CD14-positive monocyte (primary cell): ENCODE measurements around the gene C19orf85. TPM values are rescaled to one million over a fixed set of nuclear protein-coding genes. Genes with fewer than 3 reads are reported as not detected.

Experiments used
- DNase-seq, 3 donors: peaks; one replicate each; pipeline ENCODE4 v3.0.0-alpha.2; 2011 to 2022
- H2AFZ ChIP-seq: 2 replicates; pipeline ENCODE4 v1.6.0; 2012; ENCODE audit warnings: mild to moderate bottlenecking, low read depth, low read length, inconsistent platforms; ENCODE audit not compliant: insufficient read depth, poor library complexity, severe bottlenecking
- H3K27ac ChIP-seq, 2 donors: 1 replicate in 1 of 2; 2 replicates in 1 of 2; pipeline ENCODE4 v1.5.1; 2012 to 2013; ENCODE audit warnings: low read length in 2 of 2, control low read depth in 1 of 2, inconsistent platforms in 1 of 2, low read depth in 1 of 2, mild to moderate bottlenecking in 1 of 2
- H3K27me3 ChIP-seq, 2 donors: one replicate each; pipeline versions ENCODE4 v1.6.0 to v1.6.1; 2011 to 2013; ENCODE audit warnings: low read length in 2 of 2; ENCODE audit not compliant: control insufficient read depth in 2 of 2, insufficient read depth in 2 of 2
- H3K36me3 ChIP-seq, 2 donors: replicated peaks in 1 of 2; 1 replicate in 1 of 2; 2 replicates in 1 of 2; pipeline versions ENCODE4 v1.5.1 to v1.6.1; 2012 to 2013; ENCODE audit warnings: low read length in 2 of 2, control low read depth in 1 of 2, inconsistent platforms in 1 of 2, mild to moderate bottlenecking in 1 of 2; ENCODE audit not compliant: insufficient read depth in 2 of 2, control insufficient read depth in 1 of 2
- H3K4me1 ChIP-seq, 2 donors: 1 replicate in 1 of 2; 2 replicates in 1 of 2; pipeline versions ENCODE4 v1.5.1 to v1.6.1; 2012 to 2013; ENCODE audit warnings: low read length in 2 of 2, control low read depth in 1 of 2, inconsistent platforms in 1 of 2, mild to moderate bottlenecking in 1 of 2, moderate library complexity in 1 of 2; ENCODE audit not compliant: insufficient read depth in 2 of 2, control insufficient read depth in 1 of 2
- H3K4me2 ChIP-seq: replicated peaks from 2 replicates; pipeline ENCODE3; 2012; ENCODE audit warnings: low read length, moderate library complexity, mild to moderate bottlenecking; ENCODE audit not compliant: poor library complexity, severe bottlenecking; ENCODE audit errors: extremely low read depth
- H3K4me3 ChIP-seq, 3 experiments: fragments of 200-600 bp in 1 of 3; sonication (generic) in 1 of 3; replicated peaks in 1 of 3; 1 replicate in 2 of 3; 2 replicates in 1 of 3; pipeline ENCODE4 v1.5.1; 2011 to 2013; ENCODE audit warnings: low read length in 3 of 3, mild to moderate bottlenecking in 3 of 3, control low read depth in 2 of 3, low read depth in 2 of 3, inconsistent platforms in 1 of 3, moderate library complexity in 1 of 3
- H3K79me2 ChIP-seq: 2 replicates; pipeline ENCODE4 v1.6.0; 2012; ENCODE audit warnings: mild to moderate bottlenecking, control low read depth, inconsistent platforms, low read length, moderate library complexity; ENCODE audit not compliant: insufficient read depth
- H3K9ac ChIP-seq: 2 replicates; pipeline ENCODE4 v1.6.0; 2017; ENCODE audit warnings: low read length, mild to moderate bottlenecking; ENCODE audit not compliant: insufficient read depth, poor library complexity, severe bottlenecking
- H3K9me3 ChIP-seq, 2 donors: replicated peaks in 1 of 2; 1 replicate in 1 of 2; 2 replicates in 1 of 2; pipeline versions ENCODE4 v1.5.1 to v1.6.1; 2012 to 2013; ENCODE audit warnings: low read length in 2 of 2, control low read depth in 1 of 2; ENCODE audit not compliant: control insufficient read depth in 1 of 2, insufficient read depth in 1 of 2
- H4K20me1 ChIP-seq: 2 replicates; pipeline ENCODE4 v1.6.0; 2012; ENCODE audit warnings: mild to moderate bottlenecking, low read length, control low read depth, moderate library complexity; ENCODE audit not compliant: insufficient read depth
- H3K27ac Mint-ChIP-seq, 7 donors: one replicate each; pipeline ENCODE4 v1.8.0; 2020; ENCODE audit warnings: mild to moderate bottlenecking in 7 of 7, mixed read lengths in 7 of 7, moderate library complexity in 6 of 7, inconsistent platforms in 2 of 7
- H3K27me3 Mint-ChIP-seq, 3 donors: one replicate each; pipeline ENCODE4 v1.8.0; 2021 to 2022; ENCODE audit warnings: low read depth in 3 of 3, mild to moderate bottlenecking in 3 of 3, mixed read lengths in 3 of 3, moderate library complexity in 3 of 3, inconsistent platforms in 1 of 3
- H3K36me3 Mint-ChIP-seq, 2 donors: one replicate each; pipeline ENCODE4 v1.8.0; 2020; ENCODE audit warnings: mixed read lengths in 2 of 2, inconsistent platforms in 1 of 2, mild to moderate bottlenecking in 1 of 2
- H3K4me1 Mint-ChIP-seq: one replicate; pipeline ENCODE4 v1.8.0; 2020; ENCODE audit warnings: mild to moderate bottlenecking, mixed read lengths
- H3K4me3 Mint-ChIP-seq, 2 donors: one replicate each; pipeline ENCODE4 v1.8.0; 2020; ENCODE audit warnings: mild to moderate bottlenecking in 2 of 2, mixed read lengths in 2 of 2, moderate library complexity in 1 of 2
- H3K9me3 Mint-ChIP-seq, 7 donors: one replicate each; pipeline ENCODE4 v1.8.0; 2020 to 2022; ENCODE audit warnings: mixed read lengths in 7 of 7, mild to moderate bottlenecking in 6 of 7, moderate library complexity in 6 of 7, inconsistent platforms in 2 of 7
- CTCF ChIP-seq: fragments of 200-600 bp; IDR thresholded peaks from one replicate; pipeline ENCODE4 v1.8.0; 2022; ENCODE audit warnings: antibody characterized with exemption, mild to moderate bottlenecking
- WGBS: methylation state at CpG from one replicate; pipeline ENCODE4 v1.1.5; 2013; ENCODE audit warnings: missing lambda C conversion rate; ENCODE audit not compliant: insufficient coverage; 5-methylcytosine and 5-hydroxymethylcytosine counted together
- intact Hi-C, 2 donors: fragments of 100-400 bp; cut with micrococcal nuclease; formaldehyde crosslinking; loops; one replicate each; pipeline versions ENCODE4 v1.15.0 to v1.15.1; 2023
- polyA plus RNA-seq, 3 donors: library from polyadenylated mRNA; depleted of rRNA in 1 of 3; unstranded in 2 of 3; stranded (reverse) in 1 of 3; fragments of 300-500 nt in 2 of 3; fragments of >200 nt in 1 of 3; fragmentation: Illumina TruSeq in 2 of 3; gene quantifications; 1 replicate in 2 of 3; 2 replicates in 1 of 3; pipeline ENCODE4 v1.2.3, GENCODE V29; 2012 to 2021

The C19orf85 gene
- polyA plus RNA-seq, 3 donors, result not detected

GRCh38 chr19:55453511-55454260 is 10.9 kb downstream of the C19orf85 start:
- Histone ChIP-seq H3K27ac (no peak overlapping the region), H3K79me2 (no peaks in the 10 kb centered on the region), H3K27me3 (peaks cover 10 to 38% of the 10 kb centered on the region in 2 donors), H3K36me3 (peaks cover 0 to 5% of the 10 kb centered on the region in 2 donors), H2AFZ (no peak overlapping the region), H3K9me3 (peaks cover 5 to 7% of the 10 kb centered on the region in 2 donors), H3K4me1 (peaks cover 5 to 10% of the 10 kb centered on the region in 2 donors), H3K4me2 (no peak overlapping the region), H3K9ac (no peak overlapping the region), H3K4me3 (no peak overlapping the region), H4K20me1 (peaks cover 3% of the 10 kb centered on the region)
- WGBS, result 94% methylated on average over 10 of the region's 12 CpGs
- peaks cover 6% of the 10 kb centered on the region for H3K4me1 Mint-ChIP-seq
- H3K4me3 Mint-ChIP-seq, result peak overlapping the region in 1 of 2 donors; percentile 9
- intact Hi-C loops, result loop anchor here (10.0 kb wide), 2 partner anchors 159 to 309 kb away; partner anchors contain the start of gene TNNT1 (in 1 of the 2)
- peaks cover 0 to 14% (median 9%) of the 10 kb centered on the region in 7 donors for H3K9me3 Mint-ChIP-seq
- peaks cover 17 to 29% of the 10 kb centered on the region in 2 donors for H3K36me3 Mint-ChIP-seq
- DNase-seq, result no peak
- no peak for TF ChIP-seq CTCF
- peaks cover 27 to 36% (median 29%) of the 10 kb centered on the region in 3 donors for H3K27me3 Mint-ChIP-seq
- no peak overlapping the region for H3K27ac Mint-ChIP-seq

- peaks cover 27 to 36% (median 29%) of the 10 kb centered on the region in 3 donors for H3K27me3 Mint-ChIP-seq
- DNase-seq, result peak in 2 of 3 donors; percentile 24 to 38
- Histone ChIP-seq H3K27me3 (peaks cover 10 to 38% of the 10 kb centered on the region in 2 donors), H3K9ac (no peak overlapping the region), H4K20me1 (peaks cover 3% of the 10 kb centered on the region), H3K4me1 (peaks cover 5 to 10% of the 10 kb centered on the region in 2 donors), H3K9me3 (peaks cover 5 to 7% of the 10 kb centered on the region in 2 donors), H3K4me3 (no peak overlapping the region), H3K27ac (no peak overlapping the region), H3K4me2 (no peak overlapping the region), H3K36me3 (peaks cover 0 to 5% of the 10 kb centered on the region in 2 donors), H3K79me2 (no peaks in the 10 kb centered on the region), H2AFZ (no peak overlapping the region)
- no peak overlapping the region for H3K27ac Mint-ChIP-seq
- no peak for TF ChIP-seq CTCF
- H3K9me3 Mint-ChIP-seq, result peaks cover 0 to 14% (median 9%) of the 10 kb centered on the region in 7 donors
- 22% methylated on average over 29 of the region's 34 CpGs for WGBS
- peak overlapping the region in 1 of 2 donors; percentile 9 for H3K4me3 Mint-ChIP-seq
- intact Hi-C loops, result loop anchor here (10.0 kb wide), 2 partner anchors 158 to 308 kb away; partner anchors contain the start of gene TNNT1 (in 1 of the 2)
- peaks cover 6% of the 10 kb centered on the region for H3K4me1 Mint-ChIP-seq
- H3K36me3 Mint-ChIP-seq, result peaks cover 17 to 28% of the 10 kb centered on the region in 2 donors
These were observed 11.7 kb downstream of the C19orf85 start for GRCh38 chr19:55452749-55453346.
